Activated CD4-positive, alpha-beta T cell treated with anti-CD3 and anti-CD28 coated beads for 24 hours (primary cell): ENCODE results near the gene BCL3.
A peak's percentile ranks its signal among the peaks of the same experiment; 100 is the strongest.

Experiments
- DNase-seq, 2 donors: peaks; one replicate each; pipeline ENCODE4 v3.0.0-alpha.2; 2020; ENCODE audit warnings: low read depth in 2 of 2

BCL3 gene

DNA sequence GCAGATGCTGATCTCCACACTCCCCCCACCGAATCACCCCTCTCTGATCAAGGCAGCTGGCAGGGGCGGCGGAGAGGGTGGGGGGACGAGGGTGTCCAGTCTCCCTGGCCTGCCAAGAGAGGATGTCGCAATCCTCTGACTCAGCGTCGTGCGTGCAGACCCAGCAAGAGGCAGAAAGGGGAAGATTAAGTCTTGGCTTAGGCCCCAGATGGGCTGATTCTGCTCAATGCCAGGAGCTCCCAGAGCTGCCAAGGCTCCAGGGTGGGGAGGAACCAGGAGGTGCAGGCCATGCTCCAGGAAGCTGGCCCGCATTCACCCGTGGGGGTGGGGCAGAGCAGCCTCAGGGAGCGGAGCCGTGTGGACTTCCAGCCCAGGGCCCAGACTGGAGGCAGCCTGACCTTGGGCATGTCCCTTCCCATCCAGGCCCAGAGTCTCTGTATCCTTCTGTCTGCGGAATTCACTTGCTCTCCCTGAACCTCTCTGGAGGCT, 6.6 kb upstream of the BCL3 start:
- no peak for DNase-seq

DNA sequence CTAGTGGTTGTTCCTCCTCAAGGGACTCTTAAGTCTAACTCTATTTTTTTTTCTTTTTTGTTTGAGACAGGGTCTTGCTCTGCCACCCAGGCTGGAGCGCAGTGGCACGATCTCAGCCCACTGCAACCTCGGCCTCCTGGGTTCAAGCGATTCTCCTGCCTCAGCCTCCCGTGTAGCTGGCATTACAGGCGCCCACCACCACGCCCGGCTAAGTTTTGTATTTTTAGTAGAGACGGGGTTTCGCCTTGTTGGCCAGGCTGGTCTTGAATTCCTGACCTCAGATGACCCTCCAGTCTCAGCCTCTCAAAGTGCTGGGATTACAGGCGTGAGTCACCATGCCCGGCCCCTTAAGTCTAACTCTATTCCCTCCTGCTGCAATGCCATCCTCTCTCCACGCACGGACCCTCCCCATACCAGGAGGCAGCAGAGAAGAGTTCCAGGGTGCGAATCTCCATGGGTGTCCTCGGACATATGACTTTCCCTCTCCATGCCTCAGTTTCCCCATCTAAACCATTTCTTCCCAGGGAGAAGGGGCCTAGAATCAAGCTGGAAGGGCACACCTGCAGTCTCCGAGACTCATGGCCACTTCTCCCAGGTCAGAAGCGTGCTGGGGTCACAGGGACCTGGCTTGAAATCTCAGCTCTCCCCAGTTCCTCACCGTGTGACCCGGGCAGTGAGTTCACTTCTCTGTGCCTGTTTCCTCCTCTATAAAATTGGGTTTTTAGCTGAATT, 6.0 kb upstream of the BCL3 start:
- DNase-seq: no peak

DNA sequence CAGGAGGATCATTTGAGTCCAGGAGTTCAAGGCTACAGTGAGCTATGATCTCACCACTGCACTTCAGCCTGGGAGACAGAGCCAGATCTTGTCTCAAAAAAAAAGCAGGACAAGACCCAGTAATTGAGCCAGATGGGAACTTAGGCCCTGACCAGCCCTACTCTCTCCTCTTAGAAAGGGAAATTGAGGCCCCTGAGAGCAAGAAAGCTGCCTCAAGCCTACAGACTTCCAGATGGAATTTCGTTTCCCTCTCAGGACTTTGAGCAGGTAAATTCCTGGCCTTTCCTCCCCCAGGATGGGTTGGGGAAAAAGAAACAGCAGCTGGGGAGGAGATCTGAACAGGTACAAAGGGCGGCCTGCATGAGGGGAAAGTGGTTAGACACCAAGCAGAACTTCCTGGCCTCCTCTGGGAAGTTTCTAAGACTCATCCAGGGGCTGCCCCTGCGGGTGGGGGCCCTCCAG, 3.6 kb upstream of the BCL3 start:
- no peak for DNase-seq

DNA sequence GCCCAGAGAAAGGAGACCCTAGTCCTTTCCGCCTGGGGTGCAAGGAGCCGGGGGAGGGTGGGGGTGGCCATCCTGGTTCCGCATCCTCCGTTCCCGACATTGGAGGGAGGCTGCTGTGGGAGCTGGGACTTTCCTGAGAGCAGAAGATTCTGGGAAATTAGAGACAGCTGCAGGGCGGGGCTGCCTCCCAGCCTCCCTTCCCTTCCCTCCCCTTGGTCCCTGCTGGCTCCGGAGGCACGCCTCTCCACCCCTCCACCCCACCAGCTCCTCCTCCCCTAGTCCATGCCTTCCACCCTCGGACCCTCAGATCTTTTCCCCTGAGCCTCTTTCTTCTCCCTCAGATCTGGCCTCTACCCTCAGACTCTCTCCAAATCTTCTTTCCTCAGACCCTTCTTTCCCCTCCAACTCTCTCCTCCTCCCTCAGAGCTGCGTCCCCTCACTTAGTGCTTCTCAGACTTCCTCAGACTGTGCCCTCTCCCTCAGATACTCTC, 3.1 kb upstream of the BCL3 start:
- no peak for DNase-seq

DNA sequence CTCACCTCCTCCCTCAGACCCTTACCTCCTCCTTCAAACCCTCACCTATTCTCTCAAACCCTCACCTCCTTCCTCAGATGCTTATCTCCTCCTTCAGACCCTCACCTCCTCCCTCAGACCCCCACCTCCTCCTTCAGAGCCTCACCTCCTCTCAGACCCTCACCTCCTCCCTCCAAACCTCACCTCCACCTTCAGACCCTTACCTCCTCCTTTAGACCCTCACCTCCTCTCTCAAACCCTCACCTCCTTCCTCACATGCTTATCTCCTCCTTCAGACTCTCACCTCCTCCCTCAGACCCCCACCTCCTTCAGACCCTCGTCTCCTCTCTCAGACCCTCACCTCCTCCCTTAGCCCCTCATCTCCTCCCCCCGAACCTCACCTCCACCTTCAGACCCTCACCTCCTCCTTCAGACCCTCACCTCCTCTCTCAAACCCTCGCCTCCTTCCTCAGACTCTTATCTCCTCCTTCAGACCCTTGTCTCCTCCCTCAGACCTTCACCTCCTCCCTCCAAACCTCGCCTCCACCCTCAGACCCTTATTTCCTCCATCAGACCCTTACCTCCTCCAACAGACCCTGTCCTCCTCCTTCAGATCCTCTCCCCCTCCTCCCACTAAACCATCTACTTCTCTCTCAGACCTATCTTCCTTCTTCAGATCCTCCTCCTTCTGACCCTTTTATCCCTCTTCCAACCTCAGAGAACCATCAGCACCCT, 2.5 kb upstream of the BCL3 start:
- no peak for DNase-seq

DNA sequence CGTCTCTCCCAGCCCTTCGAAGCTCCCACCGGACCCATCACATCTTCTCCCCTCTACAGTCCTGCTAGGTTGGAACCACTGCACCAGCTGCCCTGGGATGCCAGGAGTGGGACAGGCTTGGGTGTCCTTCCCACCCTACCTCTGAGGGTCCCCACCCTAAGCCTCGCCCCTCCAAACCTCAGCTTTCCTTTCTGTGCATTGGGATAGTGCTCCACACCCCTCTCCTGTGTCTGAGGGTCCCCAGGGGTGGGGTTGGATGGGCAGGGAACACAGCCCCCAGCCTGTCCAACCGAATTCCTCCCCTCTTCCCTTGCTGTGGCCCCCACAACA, 1.9 kb upstream of the BCL3 start:
- no peak for DNase-seq

DNA sequence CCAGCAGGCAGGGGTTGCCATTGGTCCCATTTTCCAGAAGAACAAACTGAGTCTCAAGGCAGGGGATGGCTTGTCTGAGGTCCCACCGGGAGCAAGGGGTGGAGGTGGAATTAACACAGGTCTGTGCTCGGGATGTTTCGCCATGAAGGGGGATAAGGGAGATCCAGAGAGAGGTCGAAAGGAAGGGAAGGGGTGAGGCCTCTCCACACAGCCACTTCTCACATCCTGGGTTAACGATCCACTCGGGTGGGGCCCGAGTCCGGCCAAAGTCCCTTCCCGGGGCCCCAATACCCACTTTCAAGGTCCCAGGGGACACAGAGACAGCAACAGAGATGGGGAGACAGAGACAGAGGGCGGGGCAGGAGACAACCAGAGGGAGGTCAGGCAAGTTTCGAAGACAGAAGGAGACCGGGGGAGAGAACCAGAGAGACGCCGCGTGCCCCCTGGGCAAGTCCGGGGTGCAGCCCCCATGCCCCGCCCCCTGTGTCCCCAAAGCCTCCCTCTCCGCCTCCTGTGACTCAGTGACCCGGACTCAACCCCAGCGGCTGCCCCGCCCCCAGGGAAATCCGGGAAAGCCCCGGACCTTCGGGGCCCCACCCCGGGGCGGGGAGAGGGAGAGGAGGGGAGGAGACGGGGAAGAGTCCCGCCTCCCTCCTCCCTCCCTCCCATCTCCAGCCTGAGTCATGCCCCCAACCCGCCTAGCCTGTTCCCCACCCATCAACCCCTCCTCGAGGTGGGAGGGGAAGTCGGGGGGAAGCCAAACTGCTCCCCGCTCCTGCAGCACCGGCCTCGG, 1.4 kb upstream of the BCL3 start:
- peak; percentile 86 to 92 for DNase-seq

DNA sequence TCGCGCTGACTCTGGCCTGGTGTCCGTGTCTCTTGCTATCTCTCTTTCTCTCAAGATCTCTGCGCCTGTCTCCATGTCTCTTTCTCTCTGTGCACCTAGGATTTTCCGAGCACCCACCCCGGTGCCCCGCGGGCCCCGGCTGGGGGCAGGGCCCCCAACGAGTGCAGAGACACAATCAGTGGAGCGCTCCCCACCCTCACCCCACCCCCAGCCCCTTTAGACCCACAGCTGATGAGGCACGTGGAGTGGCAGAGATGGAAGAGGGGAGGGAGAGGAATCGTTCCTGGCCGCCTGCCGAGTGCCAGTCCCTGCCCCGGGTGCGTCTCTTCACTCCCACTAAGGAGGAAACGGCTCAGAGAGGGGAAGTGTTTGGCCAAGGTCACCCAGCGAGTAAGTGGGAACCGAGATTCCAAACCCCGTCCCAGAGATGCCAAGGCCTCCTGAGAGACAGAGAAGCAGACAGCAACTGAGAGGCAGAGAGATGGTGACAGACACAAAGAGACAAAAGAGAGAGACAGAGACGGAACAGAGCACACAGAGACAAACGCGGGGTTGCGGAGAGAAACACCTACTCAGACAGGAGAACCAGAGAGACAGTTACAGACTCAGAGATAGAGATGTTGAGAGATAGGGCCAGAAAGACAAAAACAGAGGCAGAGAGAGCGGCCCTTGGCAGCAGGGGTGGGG, 626 bp upstream of the BCL3 start:
- peak in 1 of 2 donors; percentile 15 for DNase-seq

DNA sequence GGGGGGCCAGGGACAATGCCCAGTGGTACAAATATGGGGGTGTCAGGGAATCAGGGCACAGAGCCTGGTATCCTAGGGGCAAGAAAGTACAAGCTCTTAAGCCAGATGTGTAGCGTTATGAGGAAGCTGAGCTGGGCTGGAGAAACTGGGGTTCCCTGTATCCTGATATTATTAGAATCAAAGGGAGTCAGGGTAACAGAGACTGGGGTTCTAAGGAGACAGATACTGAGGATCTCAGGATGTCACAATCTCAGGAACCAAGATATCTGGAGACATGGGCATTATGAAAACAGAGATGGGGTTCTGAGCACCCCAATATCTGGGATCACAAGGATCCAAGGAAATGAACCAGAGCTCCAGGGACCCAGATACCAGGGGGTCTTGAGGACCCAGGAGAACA, 784 bp downstream of the BCL3 start:
- DNase-seq: no peak

DNA sequence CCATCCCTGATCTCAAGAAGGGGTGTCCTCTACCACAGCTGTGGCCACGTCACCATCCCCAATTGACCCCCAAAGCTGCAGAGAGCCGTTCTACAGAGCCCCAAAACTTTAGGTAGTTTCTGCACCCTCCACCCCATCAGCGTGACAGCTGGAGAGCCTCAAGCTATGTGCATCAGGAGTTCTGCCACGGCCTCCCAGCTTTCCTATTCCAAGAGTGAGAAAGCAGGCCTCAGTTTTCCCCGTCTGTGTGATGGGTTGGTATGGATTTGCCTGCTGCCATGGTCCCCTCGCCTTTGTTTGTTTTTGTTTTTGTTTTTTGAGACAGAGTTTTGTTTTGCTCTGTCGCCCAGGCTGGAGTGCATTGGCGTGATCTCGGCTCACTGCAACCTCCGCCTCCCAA, 1.5 kb downstream of the BCL3 start:
- DNase-seq: no peak

DNA sequence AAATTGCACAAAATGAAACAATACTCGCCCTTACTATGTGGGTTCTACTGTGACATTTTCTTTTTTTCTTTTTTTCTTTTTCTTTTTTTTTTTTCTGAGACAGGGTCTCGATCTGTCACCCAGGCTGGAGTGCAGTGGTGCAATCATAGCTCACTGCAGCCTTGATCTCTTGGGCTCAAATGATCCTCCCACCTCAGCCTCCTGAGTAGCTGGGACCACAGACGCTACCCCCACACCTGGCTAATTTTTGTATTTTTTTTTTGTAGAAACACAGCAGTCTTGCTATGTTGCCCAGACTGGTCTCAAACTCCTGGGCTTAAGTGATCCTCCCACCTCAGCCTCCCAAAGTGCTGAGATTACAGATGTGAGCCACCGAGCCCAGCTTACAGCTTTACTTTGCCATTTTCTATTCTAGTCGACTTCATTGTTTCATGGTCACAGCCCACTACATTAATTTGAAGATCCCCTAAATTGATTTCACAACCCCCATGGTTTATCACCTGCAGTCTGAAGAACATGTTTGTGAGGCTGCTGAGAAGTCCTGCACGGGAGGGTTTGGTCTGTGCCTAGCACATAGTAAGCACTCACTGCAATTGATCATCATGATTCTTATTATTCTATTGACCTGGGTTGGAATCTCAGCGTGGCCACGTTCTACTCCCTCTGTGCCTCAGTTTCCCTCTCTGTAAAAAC, 3.8 kb downstream of the BCL3 start:
- DNase-seq: no peak

DNA sequence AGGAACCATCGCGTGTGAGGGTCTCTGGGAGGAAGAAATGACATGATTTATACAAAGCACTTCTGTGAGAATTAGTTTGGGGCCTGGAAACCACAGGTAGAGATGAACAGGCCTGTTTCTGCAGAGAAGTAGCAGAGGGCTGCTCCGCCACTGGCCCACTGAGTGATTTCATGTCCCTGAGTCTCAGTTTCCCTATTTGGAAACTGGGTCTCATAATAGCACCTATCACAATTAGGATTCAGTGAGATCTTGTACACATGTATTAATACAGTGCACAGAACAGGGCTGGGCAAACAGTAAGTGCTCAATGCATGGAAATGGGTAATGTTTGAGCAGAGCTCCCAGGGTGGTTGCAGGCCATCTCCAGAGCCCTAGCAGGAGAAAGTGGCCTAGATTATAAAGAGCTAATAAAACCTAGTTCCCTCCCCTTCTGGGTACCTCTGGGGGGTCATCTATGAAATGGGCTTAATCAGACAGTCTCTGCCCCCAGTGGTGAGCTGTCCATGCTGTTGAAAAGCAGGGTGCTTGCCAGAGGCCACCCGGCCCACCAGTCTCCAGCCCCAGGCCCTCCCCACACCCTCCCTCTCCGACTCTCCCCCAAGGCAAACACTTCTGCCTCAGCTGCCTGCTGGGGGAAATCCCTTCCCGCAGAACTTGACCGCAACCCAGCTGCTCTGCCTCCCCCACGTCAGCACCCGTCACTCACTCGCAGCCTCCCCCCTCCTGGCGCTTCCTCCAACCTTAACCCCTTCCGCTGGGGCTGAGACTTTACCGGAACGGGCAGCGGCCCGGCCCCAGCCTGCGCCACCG, 4.5 kb downstream of the BCL3 start:
- DNase-seq: peak; percentile 90 to 93

DNA sequence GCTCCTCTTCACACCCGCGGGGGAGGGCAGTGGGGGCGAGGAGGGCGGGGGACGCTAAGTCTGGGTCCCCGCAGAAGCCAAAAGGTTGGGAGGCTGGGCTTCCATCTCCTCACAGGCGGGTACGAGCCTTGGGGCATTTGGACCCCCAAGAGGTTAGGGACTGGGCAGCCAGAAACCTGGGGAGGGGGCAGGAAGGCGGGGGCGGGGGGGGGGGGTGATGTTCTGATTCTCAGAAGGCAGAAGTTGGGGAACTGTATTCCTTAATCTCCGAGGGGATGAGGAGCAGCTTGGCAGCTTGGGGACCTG, 5.1 kb downstream of the BCL3 start:
- no peak for DNase-seq

DNA sequence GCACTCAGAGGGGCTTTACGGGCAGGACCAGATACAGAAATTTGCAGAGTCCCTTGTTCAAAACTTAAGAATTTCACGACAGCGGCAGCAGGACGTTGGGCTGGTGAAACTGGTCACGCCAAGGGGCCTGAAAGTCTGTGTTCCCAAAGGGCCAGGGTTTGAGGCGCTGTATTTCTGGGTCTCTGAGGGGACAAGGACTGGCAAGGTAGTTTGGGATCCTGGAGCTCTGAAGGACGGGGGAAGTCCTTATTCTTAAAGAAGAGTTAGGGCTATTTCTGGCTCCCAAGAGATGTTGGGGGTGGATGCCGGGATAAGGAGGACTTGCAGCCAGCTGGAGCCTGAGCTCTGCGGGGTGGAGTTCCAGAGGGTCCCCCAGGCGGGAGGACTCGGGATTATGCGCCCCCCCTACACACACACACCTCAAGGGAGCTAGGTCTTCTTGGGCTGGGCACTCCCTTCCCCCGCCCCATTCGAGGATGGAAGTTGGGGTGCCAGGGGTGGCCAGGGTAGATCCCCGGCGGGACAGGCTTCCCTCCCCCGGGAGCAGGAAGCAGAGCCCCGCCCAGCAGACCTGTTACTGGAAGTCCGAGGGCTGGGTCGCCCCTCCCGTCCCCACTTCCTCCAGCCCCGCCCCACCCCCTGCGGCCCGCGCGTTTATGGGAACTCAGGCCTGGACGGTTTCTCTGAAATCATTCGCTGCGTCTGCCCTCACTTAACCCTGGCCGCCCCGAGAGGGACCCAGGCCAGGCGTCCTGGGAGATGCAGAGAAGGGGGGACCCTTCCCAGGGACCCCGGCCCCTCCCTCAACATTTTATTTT, 5.6 kb downstream of the BCL3 start:
- peak; percentile 49 to 84 for DNase-seq

DNA sequence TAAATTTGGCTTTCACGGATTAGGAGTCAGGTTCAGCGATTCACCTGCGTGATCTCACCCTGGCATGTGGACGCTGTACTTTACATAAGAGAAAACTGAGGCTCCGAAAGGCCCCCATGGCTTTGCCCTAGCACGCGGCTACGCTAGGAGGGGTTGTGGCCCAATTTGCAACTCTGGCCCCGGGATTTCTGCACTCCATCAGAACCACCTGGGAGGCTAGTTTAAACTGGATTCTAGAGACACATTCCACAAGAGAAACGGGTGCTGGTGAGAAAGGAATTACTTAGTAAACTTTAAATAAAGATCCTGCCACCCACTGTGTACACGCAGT, 6.2 kb downstream of the BCL3 start:
- no peak for DNase-seq

DNA sequence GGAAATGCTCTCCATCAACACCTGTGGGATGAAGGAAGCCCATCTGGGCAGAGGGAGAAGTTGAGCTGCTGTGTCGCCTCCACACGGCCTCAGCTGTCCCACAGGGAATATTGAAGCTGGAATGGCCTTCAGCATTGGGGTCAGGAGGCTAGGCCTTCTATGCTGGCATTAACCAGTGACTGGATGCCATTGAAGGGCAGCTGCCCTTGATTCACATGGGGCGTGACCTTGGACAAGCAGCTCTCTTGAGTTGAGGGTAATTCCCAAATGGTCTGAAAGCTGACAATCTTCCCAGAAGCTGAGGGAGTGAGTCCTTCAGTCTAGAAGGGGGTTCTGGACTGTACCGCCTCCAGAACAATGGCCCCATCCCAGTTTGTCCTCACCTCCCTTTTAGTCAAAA, 6.7 kb downstream of the BCL3 start:
- DNase-seq: no peak

DNA sequence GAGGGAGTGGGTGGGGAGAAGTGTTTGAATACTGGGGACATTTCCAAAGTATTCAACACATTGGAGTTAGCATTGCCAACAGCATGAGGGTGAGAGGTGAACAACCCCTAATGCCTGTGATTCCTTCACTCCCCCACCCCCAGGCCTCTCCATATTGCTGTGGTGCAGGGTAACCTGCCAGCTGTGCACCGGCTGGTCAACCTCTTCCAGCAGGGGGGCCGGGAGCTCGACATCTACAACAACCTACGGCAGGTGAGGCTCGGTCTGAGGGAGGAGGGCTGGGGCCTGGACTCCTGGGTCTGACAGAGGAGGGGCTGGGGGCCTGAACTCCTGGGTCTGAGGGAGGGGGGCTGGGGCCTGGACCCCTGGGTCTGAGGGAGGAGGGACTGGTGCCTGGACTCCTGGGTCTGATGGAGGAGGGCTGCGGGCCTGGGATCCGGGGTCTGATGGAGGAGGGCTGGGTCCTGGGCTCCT, 7.6 kb downstream of the BCL3 start:
- no peak for DNase-seq

DNA sequence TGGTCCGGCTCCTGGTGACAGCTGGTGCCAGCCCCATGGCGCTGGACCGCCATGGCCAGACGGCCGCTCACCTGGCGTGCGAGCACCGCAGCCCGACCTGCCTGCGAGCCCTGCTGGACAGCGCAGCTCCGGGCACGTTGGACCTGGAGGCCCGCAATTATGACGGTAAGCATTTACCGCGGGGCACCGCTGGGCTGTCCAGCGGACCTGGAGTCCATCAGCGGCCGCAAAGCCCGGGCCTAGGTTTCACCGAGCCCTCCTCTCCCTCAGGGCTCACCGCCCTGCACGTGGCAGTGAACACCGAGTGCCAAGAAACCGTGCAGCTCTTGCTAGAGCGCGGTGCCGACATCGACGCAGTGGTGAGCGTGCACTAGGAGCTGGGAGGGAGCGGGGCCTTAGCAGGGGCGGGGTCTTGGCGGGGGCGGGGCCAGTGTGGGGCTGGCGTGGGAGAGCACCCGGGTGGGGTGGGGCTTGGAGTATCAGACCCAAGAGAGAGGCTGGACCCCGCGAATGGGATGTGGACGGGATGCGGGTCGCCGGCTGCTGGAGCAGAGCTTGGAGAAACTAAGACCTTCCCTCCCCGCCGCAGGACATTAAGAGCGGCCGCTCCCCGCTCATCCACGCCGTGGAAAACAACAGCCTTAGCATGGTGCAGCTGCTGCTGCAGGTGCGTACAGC, 8.7 kb downstream of the BCL3 start:
- DNase-seq: no peak
